RWPE2 (cell line): ENCODE measurements around the gene INCA1.
"Not testable (repeated sequence)": the region's sequence is repeated elsewhere in the genome, so short reads cannot be mapped to it uniquely, and the experiment has no call there.

Source experiments
- ATAC-seq: fragments of 200-7000 bp; cut with Tn5 transposase; 3 replicates; pipeline ENCODE4 v1.9.1; 2021; ENCODE audit warnings: low read depth
- DNase-seq: peaks from one replicate; pipeline ENCODE4 v3.0.0-alpha.2; 2020; ENCODE audit warnings: low spot score
- H3K27ac ChIP-seq: fragments of 450-650 bp; 2 replicates; pipeline ENCODE4 v1.5.1; 2017; ENCODE audit warnings: mild to moderate bottlenecking; ENCODE audit not compliant: poor library complexity, severe bottlenecking
- H3K27me3 ChIP-seq: fragments of 250-450 bp; sonication (Bioruptor Pico); 2 replicates; pipeline ENCODE4 v1.5.1; 2021; ENCODE audit warnings: mild to moderate bottlenecking, moderate library complexity; ENCODE audit not compliant: insufficient read depth, poor library complexity, severe bottlenecking
- H3K36me3 ChIP-seq: fragments of 250-450 bp; sonication (Bioruptor Pico); 2 replicates; pipeline ENCODE4 v1.5.1; 2020; ENCODE audit warnings: low read depth, mild to moderate bottlenecking, moderate library complexity
- H3K4me1 ChIP-seq: fragments of 250-450 bp; sonication (Bioruptor Pico); 2 replicates; pipeline ENCODE4 v1.5.1; 2021; ENCODE audit warnings: mild to moderate bottlenecking, moderate library complexity; ENCODE audit not compliant: insufficient read depth, poor library complexity, severe bottlenecking
- H3K4me3 ChIP-seq: fragments of 250-450 bp; sonication (Bioruptor Pico); 2 replicates; pipeline ENCODE4 v1.5.1; 2021; ENCODE audit warnings: mild to moderate bottlenecking, moderate library complexity; ENCODE audit not compliant: severe bottlenecking
- H3K9me3 ChIP-seq: fragments of 250-450 bp; sonication (Bioruptor Pico); 2 replicates; pipeline ENCODE4 v1.5.1; 2021; ENCODE audit warnings: mild to moderate bottlenecking, moderate library complexity; ENCODE audit not compliant: severe bottlenecking
- TF ChIP-seq, protein P1 (sequence below): fragments of 450-650 bp; IDR thresholded peaks from one replicate; pipeline ENCODE4 v1.5.1; 2017; ENCODE audit warnings: mild to moderate bottlenecking, moderate library complexity; ENCODE audit not compliant: poor library complexity, severe bottlenecking

The INCA1 gene

DNA sequence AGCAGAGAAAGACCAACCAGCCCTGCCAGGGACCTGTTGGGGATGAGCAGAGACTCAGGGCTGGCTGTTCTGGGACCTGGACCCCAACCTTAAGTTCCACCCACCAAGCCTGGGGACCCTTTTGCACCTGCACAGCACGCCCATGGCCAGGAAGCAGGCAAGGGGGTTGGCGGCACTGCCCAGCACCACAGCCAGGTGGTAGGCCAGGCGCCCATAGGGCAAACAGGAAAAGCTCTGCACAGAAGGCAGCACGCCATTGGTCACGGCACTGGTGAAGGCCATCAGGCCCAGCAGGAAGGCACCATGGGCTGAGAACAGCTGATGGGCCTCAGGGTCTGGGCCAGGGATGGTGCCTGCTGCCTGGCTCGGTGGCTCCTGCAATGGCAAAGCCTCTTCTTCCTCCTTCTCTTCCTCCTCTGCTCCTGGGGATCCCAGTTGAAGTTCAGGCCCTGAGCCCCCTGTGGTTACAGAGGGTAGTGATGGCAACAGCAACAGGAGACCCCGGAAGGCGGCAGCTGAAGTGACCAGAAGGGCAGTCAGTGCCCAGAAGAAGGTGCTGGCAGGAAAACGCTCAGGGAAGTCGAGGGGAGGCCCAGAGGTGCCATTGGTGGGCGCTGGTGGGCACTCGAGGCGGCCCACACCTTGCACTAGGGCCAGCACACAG, 36.2 kb upstream of the INCA1 start:
- Histone ChIP-seq H3K9me3 (no peaks in the 10 kb centered on the region), H3K36me3 (no peaks in the 10 kb centered on the region), H3K27ac (no peak overlapping the region), H3K27me3 (no peaks in the 10 kb centered on the region), H3K4me1 (no peaks in the 10 kb centered on the region), H3K4me3 (no peak overlapping the region)
- ATAC-seq (no peak), DNase-seq (no peak)
- TF ChIP-seq, protein P1, sequence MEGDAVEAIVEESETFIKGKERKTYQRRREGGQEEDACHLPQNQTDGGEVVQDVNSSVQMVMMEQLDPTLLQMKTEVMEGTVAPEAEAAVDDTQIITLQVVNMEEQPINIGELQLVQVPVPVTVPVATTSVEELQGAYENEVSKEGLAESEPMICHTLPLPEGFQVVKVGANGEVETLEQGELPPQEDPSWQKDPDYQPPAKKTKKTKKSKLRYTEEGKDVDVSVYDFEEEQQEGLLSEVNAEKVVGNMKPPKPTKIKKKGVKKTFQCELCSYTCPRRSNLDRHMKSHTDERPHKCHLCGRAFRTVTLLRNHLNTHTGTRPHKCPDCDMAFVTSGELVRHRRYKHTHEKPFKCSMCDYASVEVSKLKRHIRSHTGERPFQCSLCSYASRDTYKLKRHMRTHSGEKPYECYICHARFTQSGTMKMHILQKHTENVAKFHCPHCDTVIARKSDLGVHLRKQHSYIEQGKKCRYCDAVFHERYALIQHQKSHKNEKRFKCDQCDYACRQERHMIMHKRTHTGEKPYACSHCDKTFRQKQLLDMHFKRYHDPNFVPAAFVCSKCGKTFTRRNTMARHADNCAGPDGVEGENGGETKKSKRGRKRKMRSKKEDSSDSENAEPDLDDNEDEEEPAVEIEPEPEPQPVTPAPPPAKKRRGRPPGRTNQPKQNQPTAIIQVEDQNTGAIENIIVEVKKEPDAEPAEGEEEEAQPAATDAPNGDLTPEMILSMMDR, result no peak

DNA sequence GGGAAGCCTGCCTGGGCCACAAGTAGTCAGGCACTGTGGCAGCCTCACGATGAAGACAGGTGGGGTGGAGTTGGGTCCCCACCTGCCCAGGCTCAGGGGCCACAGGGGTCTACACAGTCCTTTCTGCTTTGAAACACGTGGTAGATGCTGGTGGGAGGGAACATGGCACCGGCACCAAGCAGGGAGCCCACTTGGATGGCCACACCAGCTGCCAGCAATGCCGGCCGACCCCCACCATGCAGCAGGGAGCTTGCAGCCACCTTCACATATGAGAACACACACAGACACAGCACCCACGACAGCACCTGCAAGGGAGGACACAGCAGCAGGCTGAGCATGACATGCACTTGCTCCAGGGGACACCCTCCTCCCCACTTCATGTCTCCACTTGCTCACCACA, 35.5 kb upstream of the INCA1 start:
- Histone ChIP-seq H3K4me3 (no peak overlapping the region), H3K9me3 (no peaks in the 10 kb centered on the region), H3K36me3 (no peaks in the 10 kb centered on the region), H3K27me3 (no peaks in the 10 kb centered on the region), H3K27ac (no peak overlapping the region), H3K4me1 (no peaks in the 10 kb centered on the region)
- ATAC-seq, result no peak
- TF ChIP-seq, protein P1, result no peak
- no peak for DNase-seq

DNA sequence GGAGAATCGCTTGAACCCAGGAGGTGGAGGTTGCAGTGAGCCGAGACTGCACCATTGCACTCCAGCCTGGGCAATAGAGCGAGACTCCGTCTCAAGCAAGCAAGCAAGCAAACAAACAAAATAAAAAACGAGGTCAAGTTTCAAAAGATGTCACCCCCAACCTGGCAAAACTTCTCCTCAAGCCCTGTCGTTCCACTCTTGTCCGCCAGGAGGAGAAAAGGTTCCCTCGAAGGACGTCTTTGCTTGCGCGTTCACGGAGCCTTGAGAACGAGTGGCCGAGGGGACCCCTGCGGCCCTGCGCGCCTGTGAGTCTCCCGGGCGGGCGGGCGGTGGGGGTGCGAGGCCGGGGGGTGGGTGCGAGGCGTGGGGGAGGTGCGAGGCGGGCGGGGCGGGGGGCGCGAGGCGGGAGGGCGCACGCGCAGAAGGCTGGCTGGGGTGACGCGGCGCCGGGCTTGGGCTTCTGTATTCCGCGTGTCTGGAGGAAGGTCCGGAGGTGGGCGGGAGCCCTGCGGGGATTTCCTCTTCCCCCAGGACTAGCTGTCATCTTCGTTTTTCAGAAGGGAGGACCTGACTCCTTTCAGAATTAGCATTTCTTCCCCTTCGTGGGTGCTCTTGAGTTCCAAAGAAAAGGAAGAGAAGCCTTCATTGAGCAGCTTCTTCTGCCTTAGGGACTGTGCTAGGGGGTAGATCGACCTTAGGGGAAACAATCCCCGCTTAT, 34.2 kb upstream of the INCA1 start:
- Histone ChIP-seq H3K27me3 (no peaks in the 10 kb centered on the region), H3K27ac (no peak overlapping the region), H3K9me3 (no peaks in the 10 kb centered on the region), H3K36me3 (no peaks in the 10 kb centered on the region), H3K4me1 (no peaks in the 10 kb centered on the region), H3K4me3 (peak overlapping the region; percentile 20)
- DNase-seq, result no peak
- ATAC-seq, result peak; percentile 60
- TF ChIP-seq, protein P1, result peak; percentile 70

DNA sequence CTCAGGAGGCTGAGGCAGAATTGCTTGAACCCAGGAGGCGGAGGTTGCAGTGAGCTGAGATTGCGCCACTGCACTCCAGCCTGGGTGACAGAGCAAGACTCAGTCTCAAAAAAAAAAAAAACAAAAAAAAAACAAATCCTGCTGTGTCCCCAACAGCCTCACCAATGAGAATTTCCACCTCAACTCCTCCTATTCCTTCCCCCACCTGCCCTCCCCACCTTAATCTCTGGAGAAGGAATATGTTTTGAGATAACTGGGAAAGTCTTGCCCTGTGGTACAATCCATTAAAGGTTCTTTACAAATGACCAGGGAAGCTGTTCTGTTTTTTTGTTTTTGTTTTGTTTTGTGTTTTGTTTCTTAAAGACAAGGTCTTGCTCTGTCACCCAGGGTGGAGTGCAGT, 32.8 kb upstream of the INCA1 start:
- not testable (repeated sequence) for H3K27me3 ChIP-seq, H3K27ac ChIP-seq, H3K4me3 ChIP-seq, H3K9me3 ChIP-seq, ATAC-seq, H3K36me3 ChIP-seq, H3K4me1 ChIP-seq, DNase-seq

DNA sequence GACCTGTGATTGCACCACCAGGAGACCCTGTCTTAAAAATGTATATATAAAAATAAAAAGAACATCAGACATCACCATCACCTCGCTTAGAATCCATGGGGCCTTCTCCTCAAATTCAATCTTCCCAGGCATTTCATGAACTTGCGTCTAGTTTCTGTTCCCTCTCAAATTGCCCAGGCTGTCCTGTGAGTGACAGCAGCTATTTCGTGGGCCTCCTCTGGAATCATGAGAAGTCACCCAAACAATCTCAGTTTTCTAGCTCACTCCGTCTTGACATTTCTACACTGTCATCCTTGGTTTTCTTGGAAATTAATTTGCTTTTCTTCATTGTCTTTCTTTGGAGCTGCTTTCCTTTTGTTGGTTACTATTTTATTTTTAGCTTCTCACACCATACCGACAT, 30.6 kb upstream of the INCA1 start:
- Histone ChIP-seq H3K36me3 (peaks cover 7% of the 10 kb centered on the region), H3K4me3 (no peak overlapping the region), H3K9me3 (no peaks in the 10 kb centered on the region), H3K4me1 (no peaks in the 10 kb centered on the region), H3K27me3 (no peaks in the 10 kb centered on the region), H3K27ac (no peak overlapping the region)
- ATAC-seq, result no peak
- TF ChIP-seq, protein P1, result no peak
- DNase-seq, result no peak
